Brain pericyte (primary cell): Measurements from ENCODE around the gene SLC22A12.

Experiments used
- DNase-seq: peaks from one replicate; pipeline ENCODE4 v3.0.0-alpha.2; 2012; ENCODE audit warnings: low read depth, low spot score

Gene SLC22A12

DNA sequence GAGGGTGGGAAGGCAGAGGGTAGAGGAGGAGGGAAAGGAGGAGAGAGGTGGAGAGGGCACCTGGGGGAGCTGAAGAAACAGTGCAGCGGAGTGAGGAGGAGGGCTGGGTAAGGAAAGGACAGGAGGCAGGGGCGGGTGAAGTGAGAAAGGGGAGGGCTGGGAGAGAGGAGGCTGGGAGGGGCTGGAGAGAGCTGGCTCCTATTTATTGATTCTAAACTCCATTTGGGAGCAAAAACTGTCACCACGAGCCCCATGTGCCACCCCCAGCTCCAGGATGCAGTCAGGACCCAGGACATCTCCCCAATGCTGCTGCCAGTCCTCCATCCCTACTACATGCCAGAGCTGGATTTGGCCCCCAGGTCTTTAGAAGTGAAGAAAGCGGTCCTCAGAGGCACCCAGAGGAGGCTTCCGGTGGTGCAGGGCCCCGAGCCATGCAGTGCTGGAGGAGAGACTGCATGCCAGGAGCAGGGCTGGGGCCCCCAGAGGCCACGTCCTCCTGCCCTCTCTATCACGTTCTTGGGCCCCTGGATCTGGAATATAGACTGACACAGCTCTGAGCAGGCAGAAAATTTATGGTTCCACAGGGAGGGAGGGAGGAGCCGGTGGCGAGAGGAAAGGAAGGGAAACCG, 53.7 kb downstream of the SLC22A12 start:
- DNase-seq, result no peak

DNA sequence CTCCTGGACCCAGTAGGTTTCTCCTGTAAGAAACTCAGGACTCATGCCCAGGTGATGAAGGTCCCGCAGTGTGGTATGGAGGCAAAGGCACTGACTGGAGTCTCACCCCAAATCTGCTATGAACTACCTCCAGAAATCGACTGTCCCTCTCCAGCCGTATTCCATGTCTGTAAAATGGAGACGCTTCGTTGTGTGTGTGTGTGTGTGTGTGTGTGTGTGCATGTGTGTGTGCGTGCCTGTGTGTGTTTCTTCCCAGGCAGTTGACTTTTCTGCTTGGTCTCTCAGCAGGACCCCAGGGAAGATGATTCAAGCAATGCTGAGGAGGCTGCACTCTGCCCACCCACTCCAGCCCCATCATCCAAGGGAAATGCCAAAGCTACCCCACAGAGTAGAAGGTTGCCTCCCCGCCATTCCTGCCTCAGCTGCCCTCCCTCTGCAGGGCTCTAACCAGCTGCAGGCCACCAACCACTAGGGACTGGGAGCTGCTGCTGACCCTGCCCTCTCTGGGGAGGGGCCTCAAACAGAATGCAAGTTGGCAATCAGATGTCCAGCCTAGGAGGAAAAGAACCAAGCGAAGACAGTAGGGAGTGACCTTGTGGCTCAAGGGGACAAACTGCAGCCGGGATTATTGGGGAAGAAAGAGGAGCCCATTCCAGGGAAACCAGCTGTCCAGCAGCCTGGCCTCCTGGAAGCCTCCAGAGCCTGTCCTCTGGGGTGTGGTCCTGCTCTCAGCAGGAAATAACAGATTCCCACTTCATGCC, 56.2 kb downstream of the SLC22A12 start:
- DNase-seq, result no peak

DNA sequence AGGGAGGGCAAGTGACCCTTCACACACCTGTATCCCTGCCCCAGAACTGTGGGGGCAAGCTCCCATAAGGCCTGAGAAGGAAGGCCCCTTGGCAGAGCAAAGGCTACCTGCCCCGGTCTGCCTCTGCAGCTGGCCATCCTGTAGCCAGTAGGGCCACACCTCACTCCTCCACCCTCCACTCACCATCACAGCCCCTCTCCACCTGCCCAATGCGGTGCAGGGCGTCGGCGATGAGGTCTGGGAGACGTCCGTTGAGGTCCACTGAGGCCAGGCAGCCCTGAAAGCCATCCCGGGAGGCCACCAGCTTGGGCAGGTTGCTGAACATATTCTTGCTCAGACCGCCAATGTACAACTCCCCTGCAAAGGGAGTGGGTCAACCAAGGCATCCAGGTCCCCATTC, 57.5 kb downstream of the SLC22A12 start:
- DNase-seq, result no peak

GRCh38 chr11:64649291-64649697, 58.3 kb downstream of the SLC22A12 start:
- DNase-seq, result no peak

GRCh38 chr11:64650923-64651523, 60.0 kb downstream of the SLC22A12 start:
- DNase-seq, result no peak
